Inflammatory macrophage (primary cell): Measurements from ENCODE around the gene CDCP1.

Source experiments
- DNase-seq, 2 donors: peaks; one replicate each; pipeline ENCODE4 v3.0.0-alpha.2; 2020 to 2022

The CDCP1 gene

DNA sequence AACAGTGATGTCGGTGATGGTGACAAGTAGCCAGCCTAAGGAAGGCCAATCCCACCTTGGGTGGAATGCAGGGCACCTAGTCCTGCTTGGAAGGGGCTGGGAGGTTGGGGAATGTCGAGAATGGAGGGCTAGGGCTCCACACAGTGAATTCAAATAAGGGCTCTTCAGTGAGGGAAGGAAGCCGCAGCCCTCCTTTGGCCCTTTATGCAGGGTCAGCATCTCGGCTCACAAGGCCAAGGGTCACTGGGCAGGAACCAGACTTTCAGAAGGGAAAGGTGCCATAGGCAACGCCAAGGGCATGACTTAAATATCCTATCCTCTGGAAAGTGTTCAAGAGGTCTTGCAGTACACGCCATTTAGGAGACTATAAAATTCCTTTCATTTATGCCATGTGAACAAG is 63.2 kb downstream of the CDCP1 start:
- DNase-seq, result no peak

DNA sequence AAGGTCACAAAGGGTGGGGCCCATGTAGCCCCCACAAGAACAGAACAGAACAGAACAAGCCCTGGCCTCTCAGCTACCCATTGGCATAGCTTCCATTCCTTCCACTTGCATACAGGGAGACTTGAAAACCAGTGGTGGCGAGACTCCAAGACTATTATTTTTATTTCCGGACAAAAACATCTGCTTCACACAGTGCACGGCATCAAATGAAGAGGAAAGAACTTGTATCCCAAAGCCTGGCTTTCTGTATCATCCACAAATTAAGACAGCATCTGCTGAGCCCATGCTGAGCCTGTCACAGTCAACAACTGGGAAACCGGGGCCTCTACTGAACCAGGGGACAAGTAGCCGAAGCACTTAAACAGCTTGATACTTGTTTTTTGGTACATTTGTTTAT is 64.0 kb downstream of the CDCP1 start:
- no peak for DNase-seq

DNA sequence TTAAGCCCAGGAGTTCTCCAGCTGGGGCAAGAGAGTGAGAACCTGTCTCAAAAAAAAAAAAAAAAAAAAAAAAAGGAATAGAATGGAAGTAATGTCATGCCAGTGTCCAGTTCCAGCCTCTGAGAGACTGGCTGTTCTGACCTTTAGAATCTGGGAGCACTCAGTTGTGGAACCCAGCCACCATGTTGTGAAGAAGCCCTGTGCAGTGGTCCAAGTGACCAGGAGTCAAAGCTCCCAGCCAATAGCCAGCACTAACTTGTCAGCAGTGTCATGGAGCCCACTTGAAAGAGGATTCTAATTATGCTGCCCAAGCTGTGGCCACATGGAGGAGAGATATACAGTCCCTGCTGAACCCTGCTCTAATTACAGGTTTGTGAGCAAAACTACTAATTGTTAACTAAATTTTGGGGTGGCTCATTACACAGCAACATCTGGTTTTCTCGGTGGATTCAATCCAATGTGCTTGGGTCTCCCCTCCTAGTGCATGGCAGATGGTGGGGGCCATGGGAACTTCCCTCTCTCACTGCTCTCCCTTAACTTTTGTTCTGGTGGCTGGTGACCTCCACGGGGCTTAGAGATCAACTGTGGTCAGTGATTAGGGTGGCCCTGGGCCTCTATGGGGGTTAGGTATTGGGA is 64.6 kb downstream of the CDCP1 start:
- DNase-seq, result no peak

DNA sequence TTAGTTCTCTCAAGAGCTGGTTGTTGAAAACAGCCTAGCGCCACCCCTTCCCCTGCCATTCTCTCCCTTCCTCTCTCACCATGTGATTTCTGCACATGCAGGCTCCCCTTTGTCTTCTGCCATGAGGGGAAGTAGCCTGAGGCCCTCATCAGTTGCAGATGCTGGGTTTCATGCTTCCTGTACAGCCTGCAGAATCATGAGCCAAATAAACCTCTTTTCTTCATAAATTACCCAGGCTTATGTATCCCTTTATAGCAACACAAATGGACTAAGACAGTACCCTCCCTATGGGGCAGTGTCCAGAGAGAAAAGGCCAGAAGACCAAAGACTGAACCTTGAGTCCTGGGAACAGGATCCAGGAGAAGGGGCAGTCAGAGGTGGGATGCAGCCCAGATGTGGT is 65.4 kb downstream of the CDCP1 start:
- DNase-seq, result peak; percentile 28 to 53

DNA sequence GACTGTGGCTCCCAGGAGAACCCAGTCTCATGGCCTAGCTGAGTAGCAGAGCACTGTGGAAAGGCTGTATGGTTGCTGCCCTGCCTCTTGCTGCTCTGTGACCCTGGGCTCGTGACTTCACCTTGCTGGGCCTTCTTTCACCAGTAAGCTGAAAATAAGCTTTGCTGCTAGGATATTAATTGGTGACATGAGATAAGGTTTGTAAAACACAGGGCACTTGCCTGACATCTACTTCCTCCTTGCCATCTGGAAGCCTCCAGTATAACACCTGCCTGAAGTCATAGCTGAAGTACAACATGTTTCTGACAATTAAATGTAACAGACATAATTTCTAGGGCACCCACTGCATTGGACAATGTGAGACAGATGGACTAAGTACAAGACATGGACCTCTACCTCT is 66.5 kb downstream of the CDCP1 start:
- no peak for DNase-seq

DNA sequence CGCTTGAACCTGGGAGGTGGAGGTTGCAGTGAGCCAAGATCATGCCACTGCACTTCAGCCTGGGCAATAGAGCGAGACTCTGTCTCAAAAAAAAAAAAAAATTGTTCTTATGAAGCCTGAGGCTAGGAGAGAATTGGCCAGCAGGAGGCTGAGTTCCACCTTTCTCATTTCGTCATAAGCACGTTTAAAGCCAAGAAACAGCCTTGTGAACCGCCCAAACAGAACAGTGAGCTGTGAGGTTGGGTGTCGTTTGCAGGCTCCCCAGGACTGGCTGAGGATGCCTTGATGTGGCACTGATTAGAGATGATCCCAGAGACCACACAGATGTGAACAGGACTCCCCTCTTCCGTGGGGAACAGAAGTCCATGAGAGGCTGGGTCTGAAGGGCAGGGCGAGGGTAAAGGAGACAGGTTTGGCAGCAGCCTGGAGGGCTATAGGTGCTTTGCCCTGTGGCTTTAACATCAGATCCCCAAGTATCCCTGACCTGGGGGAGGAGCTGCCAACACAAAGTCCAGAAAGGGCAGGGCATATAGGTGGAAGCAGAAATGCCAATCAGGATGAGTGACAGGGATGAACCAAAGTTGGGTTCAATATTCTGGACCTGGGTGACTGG is 67.2 kb downstream of the CDCP1 start:
- DNase-seq, result no peak

DNA sequence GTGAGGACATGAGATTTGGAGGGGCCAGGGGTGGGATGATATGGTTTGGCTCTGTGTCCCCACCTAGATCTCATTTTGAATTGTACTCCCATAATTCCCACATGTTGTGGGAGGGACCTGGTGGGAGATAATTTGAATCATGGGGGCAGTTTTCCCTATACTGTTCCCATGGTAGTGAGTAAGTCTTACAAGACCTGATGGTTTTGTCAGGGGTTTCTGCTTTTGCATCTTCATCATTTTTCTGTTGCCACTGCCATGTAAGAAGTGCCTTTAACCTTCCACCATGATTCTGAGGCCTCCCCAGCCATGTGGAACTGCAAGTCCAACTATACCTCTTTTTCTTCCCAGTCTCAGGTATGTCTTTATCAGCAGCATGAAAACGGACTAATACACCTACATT is 67.9 kb downstream of the CDCP1 start:
- peak in 1 of 2 donors; percentile 57 for DNase-seq

DNA sequence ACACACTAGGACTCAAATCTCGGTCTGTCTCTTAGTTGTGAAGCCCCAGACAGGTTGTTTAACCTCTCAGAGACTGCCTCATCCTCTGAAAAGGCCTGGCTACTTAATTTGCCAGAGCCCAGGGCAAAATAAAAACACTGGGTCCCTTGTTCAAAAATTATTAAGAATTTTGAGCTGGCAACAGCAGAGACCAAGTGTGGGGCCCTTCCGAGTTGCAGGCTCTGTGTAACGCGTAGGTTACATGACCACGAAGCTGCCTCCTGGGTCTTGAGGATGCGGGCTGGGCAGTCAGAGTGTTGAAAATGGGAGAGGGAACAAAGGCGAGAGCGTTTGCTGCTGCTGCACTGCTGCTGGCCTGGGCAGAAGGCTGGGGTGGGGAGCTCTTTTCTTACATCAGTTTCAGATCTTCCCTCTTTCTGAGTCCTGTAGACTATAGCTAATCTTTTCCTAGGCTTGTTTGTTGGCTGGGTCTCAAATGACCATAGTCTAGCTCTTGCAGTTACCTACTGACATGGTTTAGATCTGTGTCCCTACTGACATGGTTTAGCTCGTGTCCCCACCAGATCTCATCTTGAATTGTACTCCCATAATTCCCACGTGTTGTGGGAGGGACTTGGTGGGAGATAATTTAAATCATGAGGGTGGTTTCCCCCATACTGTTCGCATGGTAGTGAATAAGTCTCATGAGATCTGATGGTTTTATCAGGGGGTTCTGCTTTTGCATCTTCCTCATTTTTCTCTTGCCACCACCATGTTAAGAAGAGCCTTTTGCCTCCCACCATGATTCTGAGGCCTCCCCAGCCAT is 70.2 kb downstream of the CDCP1 start:
- peak; percentile 87 for DNase-seq

DNA sequence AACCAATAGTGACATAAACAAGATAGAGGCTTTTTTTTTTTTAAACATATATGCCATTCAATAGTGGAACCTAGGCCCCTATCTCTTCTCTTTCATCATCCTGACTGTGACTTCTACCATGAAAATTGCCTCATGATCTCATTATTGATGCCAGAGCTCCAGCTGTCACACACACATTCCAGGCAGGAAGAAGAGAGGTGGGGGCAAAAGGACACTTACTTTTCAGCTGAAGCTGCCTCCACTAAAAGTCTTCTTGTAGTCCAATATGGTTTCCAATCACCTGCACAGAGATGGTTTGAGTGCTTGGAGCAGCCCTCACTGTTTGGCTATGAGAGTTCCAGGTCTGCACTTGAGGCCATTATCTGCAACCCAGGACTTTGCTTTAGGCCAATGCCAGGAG is 75.1 kb downstream of the CDCP1 start:
- no peak for DNase-seq

DNA sequence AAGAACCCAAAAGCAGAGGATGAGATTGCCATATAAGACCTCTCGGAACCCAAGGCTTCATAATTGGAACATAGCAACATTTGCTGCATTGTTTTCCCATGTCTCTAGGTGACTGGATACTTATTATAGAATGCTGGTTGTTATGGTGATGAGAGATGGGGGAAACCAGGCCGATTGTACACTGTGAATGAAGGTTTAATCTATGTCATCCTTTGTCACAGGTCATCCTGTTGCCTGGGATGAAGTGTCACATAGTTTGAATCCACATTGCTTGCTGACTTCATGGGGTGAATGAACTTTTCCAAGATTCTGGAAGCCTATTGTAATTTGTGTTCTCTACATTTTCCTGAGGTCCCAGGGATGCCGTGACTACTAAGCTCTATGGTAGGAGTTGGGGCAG is 78.2 kb downstream of the CDCP1 start:
- no peak for DNase-seq

DNA sequence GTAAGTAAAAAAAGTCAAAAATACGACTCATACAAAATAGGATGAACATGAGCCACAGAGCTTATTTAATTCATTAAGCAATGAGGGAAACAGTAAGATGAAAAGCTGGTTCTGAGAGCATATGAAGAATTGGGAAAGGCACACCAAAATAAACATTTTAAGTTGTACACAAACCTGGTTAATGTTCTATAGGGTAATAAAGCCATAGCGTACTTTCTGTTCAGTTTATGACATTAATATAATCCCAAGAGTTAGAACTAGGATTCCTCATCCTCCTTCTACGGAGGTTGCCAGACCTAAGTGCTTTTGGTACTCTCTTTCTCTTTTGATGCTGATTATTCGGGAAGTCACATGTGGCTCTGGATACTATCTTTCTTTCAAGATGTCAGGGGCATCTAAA is 78.7 kb downstream of the CDCP1 start:
- no peak for DNase-seq

DNA sequence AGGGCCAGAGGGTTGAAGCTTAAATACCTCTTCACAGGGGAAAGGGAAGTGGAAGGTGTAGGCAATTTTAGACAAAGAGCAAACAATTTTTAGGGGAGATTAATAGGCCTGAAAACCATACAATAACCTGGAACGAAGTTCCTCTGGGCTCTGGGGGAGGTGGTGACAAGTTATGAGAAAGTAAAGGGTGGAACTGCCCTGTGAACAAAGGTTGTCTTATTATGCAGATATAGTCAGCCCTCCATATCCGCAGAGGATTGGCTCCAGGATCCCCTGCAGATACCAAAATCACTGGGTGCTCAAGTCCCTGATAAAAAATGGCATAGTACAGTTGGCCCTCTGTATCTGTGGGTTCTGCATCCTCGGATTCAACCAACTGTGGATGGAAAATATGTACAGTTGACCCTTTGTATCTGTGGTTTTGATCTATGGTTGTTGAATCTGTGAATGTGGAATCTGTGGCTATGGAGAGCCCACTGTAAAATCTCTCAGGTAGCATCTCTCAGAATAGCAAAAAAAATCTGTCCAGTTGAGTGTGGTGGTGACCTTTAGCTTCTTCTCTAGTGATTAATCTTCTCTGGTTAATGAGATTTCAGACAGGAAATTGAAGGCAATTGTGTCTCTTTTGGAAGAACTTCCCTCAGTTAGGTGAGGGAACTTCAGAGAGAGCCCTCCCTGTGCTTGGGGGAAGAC is 79.9 kb downstream of the CDCP1 start:
- no peak for DNase-seq

DNA sequence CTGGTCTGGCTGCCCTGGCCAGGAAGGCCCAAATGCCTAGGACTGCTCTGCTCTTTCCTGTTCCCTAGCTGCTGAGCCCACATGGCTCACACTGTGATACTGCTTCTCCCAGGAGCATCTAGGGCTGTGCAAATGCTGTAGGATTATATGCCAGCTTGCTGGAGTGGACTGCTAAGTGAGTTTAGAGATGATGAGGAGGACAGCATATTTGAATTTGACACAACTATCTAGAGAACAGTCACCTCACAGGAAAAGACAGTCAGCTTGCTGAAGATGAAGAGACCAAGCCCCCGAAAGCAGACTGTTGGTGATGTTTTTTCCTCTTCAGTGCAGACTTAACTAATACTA is 80.8 kb downstream of the CDCP1 start:
- DNase-seq, result no peak

DNA sequence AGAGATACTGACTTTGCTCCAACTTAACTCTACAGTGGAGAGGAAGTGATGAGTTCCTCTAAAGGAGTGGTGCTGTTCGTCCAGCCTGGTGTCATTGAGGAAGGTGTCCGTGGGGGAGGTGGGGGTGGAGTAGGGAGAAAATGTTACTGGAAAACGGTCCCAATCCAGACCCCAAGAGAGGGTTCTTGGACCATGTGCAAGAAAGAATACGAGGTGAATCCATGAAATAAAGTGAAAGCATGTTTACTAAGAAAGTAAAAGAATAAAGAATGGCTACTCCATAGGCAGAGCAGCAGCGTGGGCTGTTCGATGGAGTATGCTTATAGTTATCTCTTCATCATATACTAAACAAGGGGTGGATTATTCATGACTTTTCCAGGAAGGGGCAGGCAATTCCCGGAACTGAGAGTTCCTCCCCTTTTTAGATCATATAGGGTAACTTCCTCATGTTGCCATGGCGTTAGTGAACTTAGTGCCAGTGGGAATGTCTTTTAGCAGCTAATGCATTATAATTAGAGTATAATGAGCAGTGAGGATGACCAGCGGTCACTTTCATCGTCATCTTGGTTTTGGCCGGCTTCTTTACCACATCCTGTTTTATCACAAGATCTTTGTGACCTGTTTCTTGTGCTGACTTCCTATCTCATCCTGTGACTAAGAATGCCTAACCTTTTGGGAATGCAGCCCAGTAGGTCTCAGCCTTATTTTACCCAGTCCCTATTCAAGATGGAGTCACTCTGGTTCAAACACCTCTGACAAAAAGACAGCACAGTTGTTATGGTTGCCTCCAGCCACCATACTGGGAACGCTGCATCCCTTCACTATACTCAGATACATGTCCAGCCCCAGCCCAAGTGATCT is 81.4 kb downstream of the CDCP1 start:
- DNase-seq, result peak; percentile 96 to 99

DNA sequence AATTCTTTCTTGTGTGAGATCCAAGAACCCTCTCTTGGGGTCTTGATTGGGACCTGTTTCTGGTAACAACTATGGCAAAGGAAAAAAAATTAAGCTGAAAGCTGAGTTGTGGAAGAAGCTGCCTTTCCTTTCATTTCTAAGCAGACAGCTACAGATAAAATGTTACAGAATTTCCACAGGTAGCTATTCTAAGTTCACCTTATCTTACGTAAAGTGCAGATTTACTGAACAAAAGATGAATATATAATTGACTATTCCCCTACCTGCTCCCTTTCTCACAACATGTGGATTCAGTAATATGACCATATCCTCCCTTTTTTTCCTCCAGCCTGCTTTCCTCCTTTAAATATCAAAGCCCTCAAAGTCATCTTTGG is 83.5 kb downstream of the CDCP1 start:
- DNase-seq, result no peak

DNA sequence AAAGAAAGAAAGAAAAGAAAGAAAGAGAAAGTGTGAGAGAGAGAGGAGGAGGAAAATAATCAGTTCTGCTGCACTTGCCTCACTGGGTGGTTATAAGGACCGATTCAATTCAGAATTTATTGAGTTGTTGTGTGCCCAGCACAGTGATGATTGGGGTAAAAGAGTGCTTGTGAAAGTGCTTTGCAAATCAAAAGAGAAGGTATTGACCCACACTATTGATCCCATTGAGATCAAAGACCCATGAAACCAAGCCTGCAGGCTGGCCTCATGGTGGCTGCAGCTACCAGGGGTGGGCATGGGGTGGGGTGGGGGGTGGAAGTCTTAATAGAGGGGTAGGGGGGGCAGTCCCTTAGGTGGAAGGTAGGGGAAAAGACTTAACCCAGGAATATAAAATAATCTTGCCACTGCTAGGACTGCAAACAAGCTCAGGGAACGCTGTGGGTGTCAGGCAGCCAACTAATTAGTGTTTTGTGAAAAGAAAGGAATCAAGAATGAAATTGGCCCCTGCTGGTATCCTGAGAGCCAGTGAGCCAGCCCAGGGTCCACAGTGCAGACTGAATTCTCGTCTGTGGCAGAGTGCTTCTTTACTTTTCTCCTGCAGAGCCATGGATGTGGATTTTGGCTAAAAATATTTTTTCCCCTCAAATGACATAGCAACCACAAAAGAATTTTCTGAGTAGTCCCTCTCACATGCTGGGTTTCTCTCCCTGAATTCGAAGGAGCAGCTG is 85.8 kb downstream of the CDCP1 start:
- no peak for DNase-seq

DNA sequence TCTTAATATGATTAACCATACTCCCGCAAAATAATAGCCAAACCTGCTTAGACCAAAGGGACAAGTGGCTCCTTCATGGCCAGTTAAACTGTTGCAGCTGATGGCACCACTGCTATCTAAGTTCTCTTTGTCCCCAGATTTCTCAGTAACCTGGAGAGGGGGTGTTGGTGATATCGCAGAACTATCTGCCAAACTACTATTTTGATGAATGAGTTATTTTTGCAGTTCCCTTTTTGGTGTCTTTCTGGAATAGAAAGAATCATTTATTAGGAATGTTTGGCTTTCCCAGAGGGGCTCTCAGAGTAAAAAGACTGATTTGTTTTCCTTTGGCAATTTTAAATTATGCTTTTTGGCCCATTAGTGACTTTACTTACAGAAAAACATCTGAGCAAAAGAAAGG is 87.0 kb downstream of the CDCP1 start:
- DNase-seq, result no peak

DNA sequence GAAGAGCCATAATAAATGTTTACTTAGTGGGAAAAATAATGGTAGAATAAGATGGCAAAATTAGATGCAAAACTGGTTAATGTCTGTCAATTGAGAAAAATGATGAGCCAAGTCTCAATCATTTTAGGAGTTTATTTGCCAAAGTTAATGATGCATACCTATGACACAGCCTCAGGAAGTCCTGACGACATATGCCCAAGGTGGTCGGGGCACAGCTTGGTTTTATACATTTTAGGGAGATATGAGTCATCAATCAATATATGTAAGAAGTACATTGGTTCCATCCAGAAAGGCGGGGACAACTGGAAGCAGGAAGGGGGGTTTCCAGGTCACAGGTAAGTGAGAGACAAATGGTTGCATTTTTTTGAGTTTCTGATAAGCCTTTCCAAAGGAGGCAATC is 88.6 kb downstream of the CDCP1 start:
- DNase-seq, result no peak

DNA sequence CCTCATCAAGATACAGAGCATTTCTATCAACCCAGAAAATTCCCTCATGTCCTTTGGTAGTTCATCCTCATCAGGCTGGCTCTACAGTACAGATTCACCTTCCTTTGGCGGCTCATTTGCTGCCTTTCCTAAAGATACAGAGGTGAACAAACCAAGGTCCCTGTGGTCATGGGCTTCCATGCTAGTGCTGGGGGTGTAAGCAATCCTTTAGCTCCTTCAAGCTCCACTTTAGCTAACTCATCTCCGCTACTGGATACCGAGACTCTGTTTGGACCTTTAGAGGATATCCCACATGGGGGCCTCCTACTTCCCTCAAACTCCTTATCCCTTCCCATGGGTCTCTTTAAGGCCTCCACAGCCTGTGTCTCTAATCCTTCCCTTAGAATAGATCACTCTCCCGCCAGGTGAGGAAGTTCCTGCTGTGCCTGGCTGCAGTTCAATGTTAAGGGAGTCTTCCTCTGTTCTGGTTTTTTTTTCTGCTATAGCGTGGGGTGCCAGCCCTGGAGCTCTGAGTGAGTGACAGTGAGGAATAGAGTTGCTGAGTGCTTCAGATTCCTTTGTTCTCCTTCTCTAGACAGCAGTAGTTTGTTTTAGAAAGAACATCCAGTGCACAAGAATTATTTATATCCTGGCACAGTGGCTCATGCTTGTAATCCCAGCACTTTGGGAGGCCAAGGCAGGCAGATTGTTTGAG is 89.4 kb downstream of the CDCP1 start:
- peak in 1 of 2 donors; percentile 41 for DNase-seq

DNA sequence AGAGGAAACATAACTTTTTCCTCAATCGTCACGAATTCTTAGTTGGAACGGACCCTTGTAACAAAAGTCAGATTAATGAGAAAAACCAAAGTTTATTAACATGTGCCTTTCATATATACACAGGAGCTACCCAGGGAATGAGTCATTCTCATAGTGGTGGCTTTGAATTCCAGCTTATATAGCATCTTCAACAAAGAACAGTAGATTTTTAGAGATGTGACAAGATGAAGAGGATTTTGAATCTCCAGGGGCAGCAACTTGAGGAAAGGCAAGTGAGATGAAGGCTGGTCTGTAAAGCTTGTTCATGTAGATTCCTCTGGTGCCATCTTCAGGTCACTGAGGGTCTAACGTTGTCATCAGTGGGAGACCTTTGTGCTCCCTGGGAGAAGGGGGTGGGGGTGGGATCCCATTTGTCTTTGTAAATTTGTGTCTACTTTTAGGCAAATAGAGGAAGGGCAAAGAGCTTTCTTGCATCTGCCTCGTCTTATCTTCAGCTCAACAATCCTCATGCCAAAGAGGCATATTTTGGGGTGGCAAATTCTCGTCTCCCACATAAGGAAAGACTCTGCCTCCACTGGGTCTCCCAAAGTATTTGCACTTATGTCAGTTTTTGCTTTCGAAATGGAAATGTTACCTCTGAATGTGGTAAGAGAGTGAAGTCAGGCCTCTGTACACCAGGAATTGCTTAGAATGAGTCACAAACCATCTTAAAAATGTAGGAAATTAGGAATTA is 90.6 kb downstream of the CDCP1 start:
- DNase-seq, result peak; percentile 65 to 68

DNA sequence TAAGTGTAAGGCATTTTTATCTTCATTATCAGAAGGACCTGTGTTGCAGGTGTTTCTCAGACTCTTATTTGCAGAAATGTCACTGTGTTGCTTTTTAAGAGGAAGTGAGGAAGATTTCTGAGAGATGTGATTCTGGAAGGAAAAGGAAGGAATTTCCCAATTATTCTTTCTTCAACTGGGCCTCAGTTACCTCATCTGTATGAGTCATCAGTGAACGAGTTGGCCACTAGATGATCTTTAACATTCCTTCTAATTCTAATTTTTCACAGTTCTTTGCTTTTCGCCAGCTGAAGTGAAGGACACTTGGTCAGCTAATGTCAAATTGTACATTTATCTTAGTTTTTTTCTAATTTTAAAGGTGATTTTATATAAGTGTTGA is 91.2 kb downstream of the CDCP1 start:
- DNase-seq, result peak; percentile 78 to 93
